CD14-positive monocyte (primary cell): ENCODE data around the gene PDPK1. TPM values are rescaled to one million over a fixed set of nuclear protein-coding genes. Genes with fewer than 3 reads are reported as not detected.
"Not testable (repeated sequence)": the region's sequence is repeated elsewhere in the genome, so short reads cannot be mapped to it uniquely, and the experiment has no call there.

Experiments
- DNase-seq, 3 donors: peaks; one replicate each; pipeline ENCODE4 v3.0.0-alpha.2; 2011 to 2022
- H2AFZ ChIP-seq: 2 replicates; pipeline ENCODE4 v1.6.0; 2012; ENCODE audit warnings: mild to moderate bottlenecking, low read depth, low read length, inconsistent platforms; ENCODE audit not compliant: insufficient read depth, poor library complexity, severe bottlenecking
- H3K27ac ChIP-seq, 2 donors: 1 replicate in 1 of 2; 2 replicates in 1 of 2; pipeline ENCODE4 v1.5.1; 2012 to 2013; ENCODE audit warnings: low read length in 2 of 2, control low read depth in 1 of 2, inconsistent platforms in 1 of 2, low read depth in 1 of 2, mild to moderate bottlenecking in 1 of 2
- H3K27me3 ChIP-seq, 2 donors: one replicate each; pipeline versions ENCODE4 v1.6.0 to v1.6.1; 2011 to 2013; ENCODE audit warnings: low read length in 2 of 2; ENCODE audit not compliant: control insufficient read depth in 2 of 2, insufficient read depth in 2 of 2
- H3K36me3 ChIP-seq, 2 donors: replicated peaks in 1 of 2; 1 replicate in 1 of 2; 2 replicates in 1 of 2; pipeline versions ENCODE4 v1.5.1 to v1.6.1; 2012 to 2013; ENCODE audit warnings: low read length in 2 of 2, control low read depth in 1 of 2, inconsistent platforms in 1 of 2, mild to moderate bottlenecking in 1 of 2; ENCODE audit not compliant: insufficient read depth in 2 of 2, control insufficient read depth in 1 of 2
- H3K4me1 ChIP-seq, 2 donors: 1 replicate in 1 of 2; 2 replicates in 1 of 2; pipeline versions ENCODE4 v1.5.1 to v1.6.1; 2012 to 2013; ENCODE audit warnings: low read length in 2 of 2, control low read depth in 1 of 2, inconsistent platforms in 1 of 2, mild to moderate bottlenecking in 1 of 2, moderate library complexity in 1 of 2; ENCODE audit not compliant: insufficient read depth in 2 of 2, control insufficient read depth in 1 of 2
- H3K4me2 ChIP-seq: replicated peaks from 2 replicates; pipeline ENCODE3; 2012; ENCODE audit warnings: low read length, moderate library complexity, mild to moderate bottlenecking; ENCODE audit not compliant: poor library complexity, severe bottlenecking; ENCODE audit errors: extremely low read depth
- H3K4me3 ChIP-seq, 3 experiments: fragments of 200-600 bp in 1 of 3; sonication (generic) in 1 of 3; replicated peaks in 1 of 3; 1 replicate in 2 of 3; 2 replicates in 1 of 3; pipeline ENCODE4 v1.5.1; 2011 to 2013; ENCODE audit warnings: low read length in 3 of 3, mild to moderate bottlenecking in 3 of 3, control low read depth in 2 of 3, low read depth in 2 of 3, inconsistent platforms in 1 of 3, moderate library complexity in 1 of 3
- H3K79me2 ChIP-seq: 2 replicates; pipeline ENCODE4 v1.6.0; 2012; ENCODE audit warnings: mild to moderate bottlenecking, control low read depth, inconsistent platforms, low read length, moderate library complexity; ENCODE audit not compliant: insufficient read depth
- H3K9ac ChIP-seq: 2 replicates; pipeline ENCODE4 v1.6.0; 2017; ENCODE audit warnings: low read length, mild to moderate bottlenecking; ENCODE audit not compliant: insufficient read depth, poor library complexity, severe bottlenecking
- H3K9me3 ChIP-seq, 2 donors: replicated peaks in 1 of 2; 1 replicate in 1 of 2; 2 replicates in 1 of 2; pipeline versions ENCODE4 v1.5.1 to v1.6.1; 2012 to 2013; ENCODE audit warnings: low read length in 2 of 2, control low read depth in 1 of 2; ENCODE audit not compliant: control insufficient read depth in 1 of 2, insufficient read depth in 1 of 2
- H4K20me1 ChIP-seq: 2 replicates; pipeline ENCODE4 v1.6.0; 2012; ENCODE audit warnings: mild to moderate bottlenecking, low read length, control low read depth, moderate library complexity; ENCODE audit not compliant: insufficient read depth
- H3K27ac Mint-ChIP-seq, 7 donors: one replicate each; pipeline ENCODE4 v1.8.0; 2020; ENCODE audit warnings: mild to moderate bottlenecking in 7 of 7, mixed read lengths in 7 of 7, moderate library complexity in 6 of 7, inconsistent platforms in 2 of 7
- H3K27me3 Mint-ChIP-seq, 3 donors: one replicate each; pipeline ENCODE4 v1.8.0; 2021 to 2022; ENCODE audit warnings: low read depth in 3 of 3, mild to moderate bottlenecking in 3 of 3, mixed read lengths in 3 of 3, moderate library complexity in 3 of 3, inconsistent platforms in 1 of 3
- H3K36me3 Mint-ChIP-seq, 2 donors: one replicate each; pipeline ENCODE4 v1.8.0; 2020; ENCODE audit warnings: mixed read lengths in 2 of 2, inconsistent platforms in 1 of 2, mild to moderate bottlenecking in 1 of 2
- H3K4me1 Mint-ChIP-seq: one replicate; pipeline ENCODE4 v1.8.0; 2020; ENCODE audit warnings: mild to moderate bottlenecking, mixed read lengths
- H3K4me3 Mint-ChIP-seq, 2 donors: one replicate each; pipeline ENCODE4 v1.8.0; 2020; ENCODE audit warnings: mild to moderate bottlenecking in 2 of 2, mixed read lengths in 2 of 2, moderate library complexity in 1 of 2
- H3K9me3 Mint-ChIP-seq, 7 donors: one replicate each; pipeline ENCODE4 v1.8.0; 2020 to 2022; ENCODE audit warnings: mixed read lengths in 7 of 7, mild to moderate bottlenecking in 6 of 7, moderate library complexity in 6 of 7, inconsistent platforms in 2 of 7
- WGBS: methylation state at CpG from one replicate; pipeline ENCODE4 v1.1.5; 2013; ENCODE audit warnings: missing lambda C conversion rate; ENCODE audit not compliant: insufficient coverage; 5-methylcytosine and 5-hydroxymethylcytosine counted together
- intact Hi-C, 2 donors: fragments of 100-400 bp; cut with micrococcal nuclease; formaldehyde crosslinking; loops; one replicate each; pipeline versions ENCODE4 v1.15.0 to v1.15.1; 2023
- polyA plus RNA-seq, 3 donors: library from polyadenylated mRNA; depleted of rRNA in 1 of 3; unstranded in 2 of 3; stranded (reverse) in 1 of 3; fragments of 300-500 nt in 2 of 3; fragments of >200 nt in 1 of 3; fragmentation: Illumina TruSeq in 2 of 3; gene quantifications; 1 replicate in 2 of 3; 2 replicates in 1 of 3; pipeline ENCODE4 v1.2.3, GENCODE V29; 2012 to 2021
- TF ChIP-seq, protein P1 (sequence below): fragments of 200-600 bp; IDR thresholded peaks from one replicate; pipeline ENCODE4 v1.8.0; 2022; ENCODE audit warnings: antibody characterized with exemption, mild to moderate bottlenecking

PDPK1 gene
- polyA plus RNA-seq, 3 donors: 35.6 to 45.9 (median 38.6) TPM

DNA sequence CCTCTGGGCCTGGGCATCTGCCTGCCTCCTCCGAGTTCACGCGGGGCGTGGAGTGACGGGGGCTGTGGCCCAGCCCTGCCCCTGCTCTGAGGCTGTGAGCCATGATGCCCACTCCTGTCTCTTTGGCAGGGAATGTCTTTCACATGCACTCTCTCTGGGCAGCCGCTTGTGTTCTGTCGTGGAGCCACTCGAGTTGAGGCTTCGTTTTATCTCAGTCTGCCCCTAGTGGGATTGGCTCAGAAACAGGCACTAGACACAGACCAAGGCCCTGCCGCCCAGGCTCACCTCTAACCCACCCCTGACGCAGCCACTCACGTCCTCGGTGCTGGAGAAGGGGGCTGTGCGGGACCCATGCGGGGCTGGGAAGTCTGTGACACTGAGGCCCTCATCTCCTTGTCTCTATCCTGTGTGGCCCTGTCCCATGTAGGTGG, 77.0 kb downstream of the PDPK1 start:
- intact Hi-C loops: no loop called here
- no peaks in the 10 kb centered on the region for H3K9me3 Mint-ChIP-seq
- peaks cover 24 to 27% of the 10 kb centered on the region in 2 donors for H3K36me3 Mint-ChIP-seq
- Histone ChIP-seq H3K9me3 (no peaks in the 10 kb centered on the region), H3K79me2 (peaks cover 17% of the 10 kb centered on the region), H3K36me3 (peaks cover 20 to 27% of the 10 kb centered on the region in 2 donors), H4K20me1 (peaks cover 18% of the 10 kb centered on the region), H2AFZ (no peak overlapping the region), H3K4me2 (no peak overlapping the region), H3K27me3 (no peaks in the 10 kb centered on the region), H3K4me3 (no peak overlapping the region), H3K9ac (no peak overlapping the region), H3K4me1 (no peaks in the 10 kb centered on the region), H3K27ac (no peak overlapping the region)
- peaks cover 2% of the 10 kb centered on the region for H3K4me1 Mint-ChIP-seq
- WGBS: 98% methylated on average over 8 of the region's 15 CpGs
- TF ChIP-seq, protein P1, sequence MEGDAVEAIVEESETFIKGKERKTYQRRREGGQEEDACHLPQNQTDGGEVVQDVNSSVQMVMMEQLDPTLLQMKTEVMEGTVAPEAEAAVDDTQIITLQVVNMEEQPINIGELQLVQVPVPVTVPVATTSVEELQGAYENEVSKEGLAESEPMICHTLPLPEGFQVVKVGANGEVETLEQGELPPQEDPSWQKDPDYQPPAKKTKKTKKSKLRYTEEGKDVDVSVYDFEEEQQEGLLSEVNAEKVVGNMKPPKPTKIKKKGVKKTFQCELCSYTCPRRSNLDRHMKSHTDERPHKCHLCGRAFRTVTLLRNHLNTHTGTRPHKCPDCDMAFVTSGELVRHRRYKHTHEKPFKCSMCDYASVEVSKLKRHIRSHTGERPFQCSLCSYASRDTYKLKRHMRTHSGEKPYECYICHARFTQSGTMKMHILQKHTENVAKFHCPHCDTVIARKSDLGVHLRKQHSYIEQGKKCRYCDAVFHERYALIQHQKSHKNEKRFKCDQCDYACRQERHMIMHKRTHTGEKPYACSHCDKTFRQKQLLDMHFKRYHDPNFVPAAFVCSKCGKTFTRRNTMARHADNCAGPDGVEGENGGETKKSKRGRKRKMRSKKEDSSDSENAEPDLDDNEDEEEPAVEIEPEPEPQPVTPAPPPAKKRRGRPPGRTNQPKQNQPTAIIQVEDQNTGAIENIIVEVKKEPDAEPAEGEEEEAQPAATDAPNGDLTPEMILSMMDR: no peak
- H3K4me3 Mint-ChIP-seq: no peak overlapping the region
- H3K27ac Mint-ChIP-seq: peak overlapping the region in 1 of 7 donors; percentile 79
- no peak for DNase-seq
- no peaks in the 10 kb centered on the region for H3K27me3 Mint-ChIP-seq

DNA sequence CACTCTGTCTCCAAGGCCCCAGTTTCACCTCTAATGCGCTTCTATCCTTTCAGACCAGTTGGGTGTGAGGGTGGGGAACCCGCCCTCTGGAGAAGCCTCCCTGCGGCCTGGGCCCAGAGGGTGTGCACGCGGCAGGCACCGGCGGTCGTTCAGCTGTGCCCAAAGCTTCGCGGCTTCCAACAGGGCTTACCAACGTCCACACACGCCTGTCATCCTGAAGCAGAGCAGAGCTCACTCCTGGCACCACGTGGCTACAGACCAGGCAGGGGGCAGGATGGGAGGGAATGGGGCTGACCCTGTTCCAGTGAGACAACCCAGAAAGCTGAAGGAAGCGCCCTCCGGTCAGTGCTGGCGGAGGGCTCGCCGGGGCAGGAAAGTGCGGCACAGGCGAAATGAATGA, 81.1 kb downstream of the PDPK1 start:
- H3K27ac ChIP-seq, H3K27me3 ChIP-seq, H3K4me1 Mint-ChIP-seq, H3K9me3 Mint-ChIP-seq, H3K4me3 ChIP-seq, intact Hi-C loops, DNase-seq, H4K20me1 ChIP-seq, H3K36me3 ChIP-seq, H3K79me2 ChIP-seq, H3K4me1 ChIP-seq, H3K27me3 Mint-ChIP-seq, H3K9me3 ChIP-seq, H3K4me2 ChIP-seq, H3K36me3 Mint-ChIP-seq, H2AFZ ChIP-seq, H3K27ac Mint-ChIP-seq, H3K9ac ChIP-seq, H3K4me3 Mint-ChIP-seq: not testable (repeated sequence)
- WGBS: no CpG with 5 or more reads among the region's 20 CpGs

DNA sequence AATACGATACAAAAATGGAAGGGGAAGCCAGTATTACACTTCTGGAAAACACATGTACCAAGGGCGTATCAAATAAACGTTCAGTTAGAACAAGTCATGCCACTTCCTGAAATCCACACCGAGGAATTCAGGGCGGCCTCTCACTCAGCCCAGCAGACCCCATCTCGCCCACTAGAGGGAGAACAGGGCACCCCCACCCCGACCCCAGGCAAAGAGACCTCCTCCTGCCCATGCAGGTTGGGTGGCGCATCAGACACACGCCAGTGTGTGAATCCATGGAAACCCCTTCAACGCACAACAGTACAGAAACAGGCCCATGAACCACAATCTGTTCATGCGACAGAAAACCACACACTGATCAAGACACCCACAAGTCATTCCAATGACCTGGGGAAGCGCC, 81.8 kb downstream of the PDPK1 start:
- H3K4me1 Mint-ChIP-seq, intact Hi-C loops, H3K27me3 Mint-ChIP-seq, H3K27ac Mint-ChIP-seq, H3K4me2 ChIP-seq, H3K9ac ChIP-seq, H3K9me3 Mint-ChIP-seq, H3K4me1 ChIP-seq, H3K27me3 ChIP-seq, DNase-seq, H3K36me3 ChIP-seq, H2AFZ ChIP-seq, H3K27ac ChIP-seq, H4K20me1 ChIP-seq, H3K36me3 Mint-ChIP-seq, H3K79me2 ChIP-seq, H3K4me3 Mint-ChIP-seq, H3K4me3 ChIP-seq, H3K9me3 ChIP-seq: not testable (repeated sequence)
- WGBS: no CpG with 5 or more reads among the region's 12 CpGs

DNA sequence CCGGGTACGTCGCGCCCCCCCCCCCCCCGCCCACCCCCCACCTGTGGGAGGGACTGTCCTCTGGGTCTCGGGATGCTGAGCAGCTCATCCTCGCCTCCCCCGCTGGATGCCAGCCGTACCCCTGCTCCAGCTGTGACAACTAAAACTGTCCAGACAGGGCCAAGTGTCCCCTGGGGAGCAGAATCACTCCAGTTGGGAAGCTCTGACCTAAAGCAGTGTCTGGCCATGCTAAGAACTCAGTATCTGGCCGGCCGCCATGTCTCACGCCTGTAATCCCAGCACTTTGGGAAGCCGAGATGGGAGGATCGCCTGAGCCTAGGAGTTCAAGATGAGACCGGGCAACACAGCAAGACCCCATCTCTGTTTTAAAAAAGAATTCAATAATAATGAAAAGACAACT, 83.0 kb downstream of the PDPK1 start:
- no CpG with 5 or more reads among the region's 15 CpGs for WGBS

More for the DNA sequence above, 83.0 kb downstream of the PDPK1 start:
- H3K27ac Mint-ChIP-seq, DNase-seq, H3K4me1 Mint-ChIP-seq, H3K27ac ChIP-seq, H3K36me3 Mint-ChIP-seq, H3K4me2 ChIP-seq, H3K9me3 Mint-ChIP-seq, intact Hi-C loops, H3K4me1 ChIP-seq, H3K4me3 ChIP-seq, H3K36me3 ChIP-seq, H3K4me3 Mint-ChIP-seq, H4K20me1 ChIP-seq, H3K79me2 ChIP-seq, H2AFZ ChIP-seq, H3K27me3 ChIP-seq, H3K27me3 Mint-ChIP-seq, H3K9ac ChIP-seq, H3K9me3 ChIP-seq: not testable (repeated sequence)
